NCI-H510A treated with DMSO at 0.1 percent for 48 hours (cell line): ENCODE measurements around the gene DOK3.

Experiments
- DNase-seq: peaks from one replicate; lab custom pipeline; 2025; lab: John Stamatoyannopoulos, UW

The DOK3 gene, protein sequence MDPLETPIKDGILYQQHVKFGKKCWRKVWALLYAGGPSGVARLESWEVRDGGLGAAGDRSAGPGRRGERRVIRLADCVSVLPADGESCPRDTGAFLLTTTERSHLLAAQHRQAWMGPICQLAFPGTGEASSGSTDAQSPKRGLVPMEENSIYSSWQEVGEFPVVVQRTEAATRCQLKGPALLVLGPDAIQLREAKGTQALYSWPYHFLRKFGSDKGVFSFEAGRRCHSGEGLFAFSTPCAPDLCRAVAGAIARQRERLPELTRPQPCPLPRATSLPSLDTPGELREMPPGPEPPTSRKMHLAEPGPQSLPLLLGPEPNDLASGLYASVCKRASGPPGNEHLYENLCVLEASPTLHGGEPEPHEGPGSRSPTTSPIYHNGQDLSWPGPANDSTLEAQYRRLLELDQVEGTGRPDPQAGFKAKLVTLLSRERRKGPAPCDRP

GRCh38 chr5:177509381-177509951 is at the start of gene DOK3:
Gene DOK3 (minus strand): TSS chr5:177509826. CDS start chr5:177509540, 286 bp downstream.
- no peak for DNase-seq

DNA sequence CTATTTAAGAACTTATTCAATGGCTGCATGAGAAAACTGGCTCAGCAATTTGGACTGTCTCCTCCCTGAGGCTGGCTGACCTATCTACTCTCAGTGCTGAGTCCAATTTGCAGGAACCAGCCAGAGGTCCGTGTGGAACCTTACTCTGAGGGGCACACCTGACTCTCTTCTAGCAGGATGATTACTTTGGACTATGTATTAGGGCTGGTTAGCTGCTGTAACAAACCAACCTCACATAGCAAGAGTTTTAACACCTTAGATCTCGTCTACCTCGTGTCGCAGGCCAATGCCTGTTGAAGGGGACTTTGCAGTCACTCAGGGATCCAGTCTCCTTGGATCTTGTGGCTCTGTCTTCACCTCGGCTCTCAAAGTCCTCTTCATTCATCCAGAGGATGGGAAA is 48.2 kb upstream of the DOK3 start:
- DNase-seq, result no peak

DNA sequence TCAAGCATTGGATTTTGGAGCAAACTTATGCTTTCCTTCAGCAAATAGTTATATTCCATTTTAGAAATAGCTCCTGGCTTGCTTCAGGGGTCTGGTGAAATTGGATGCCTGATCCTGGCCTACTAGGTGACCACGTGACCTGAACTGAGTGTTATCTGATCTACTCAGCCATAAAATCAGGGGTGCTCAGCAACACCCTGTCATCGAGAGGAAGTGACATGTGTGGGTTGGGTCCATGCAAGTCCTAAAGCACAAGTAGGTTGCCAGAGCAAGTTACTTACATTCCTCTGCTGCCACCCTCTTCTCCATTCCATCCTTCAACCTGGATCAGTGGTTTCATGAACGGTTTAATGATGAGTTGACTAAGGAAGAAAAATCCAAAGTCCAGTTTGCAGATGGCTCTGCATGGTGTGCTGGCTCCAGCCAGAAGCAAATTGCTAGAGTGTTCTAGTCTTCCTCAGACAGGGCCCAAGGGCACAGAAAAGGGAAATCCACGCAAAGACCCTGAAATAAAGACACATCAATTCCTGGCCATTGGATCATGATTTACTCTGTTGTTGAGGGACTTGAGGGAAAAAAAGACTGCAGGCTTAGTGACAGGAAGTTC is 47.5 kb upstream of the DOK3 start:
- peak; percentile 41 for DNase-seq

DNA sequence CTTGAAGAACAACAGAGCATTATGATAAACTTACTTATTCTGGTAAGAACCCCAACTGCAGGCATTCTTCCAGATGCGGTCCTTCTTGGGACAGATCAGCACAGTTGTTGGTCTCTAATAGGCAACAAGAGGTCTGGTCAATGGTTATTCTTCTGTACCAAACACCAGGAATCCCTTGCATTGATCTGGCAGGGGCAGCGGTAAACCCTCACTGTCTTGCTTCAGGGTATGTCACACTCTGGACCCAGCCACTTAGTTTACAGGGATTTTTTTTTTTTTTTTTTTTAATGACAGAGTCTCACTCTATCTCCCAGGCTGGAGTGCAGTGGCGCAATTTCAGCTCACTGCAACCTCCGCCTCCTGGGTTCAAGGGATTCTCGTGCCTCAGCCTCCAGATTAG is 46.0 kb upstream of the DOK3 start:
- no peak for DNase-seq

- DNase-seq, result no peak
Measured at GRCh38 chr5:177555228-177555627, 45.6 kb upstream of the DOK3 start.

- peak; percentile 77 for DNase-seq
Measured at GRCh38 chr5:177554474-177555111, 45.0 kb upstream of the DOK3 start, which contains the start of gene FAM193B. Gene FAM193B (minus strand): TSS chr5:177554563. CDS start chr5:177554458, 105 bp downstream.

- no peak for DNase-seq
Measured at GRCh38 chr5:177553671-177554429, 44.2 kb upstream of the DOK3 start.

DNA sequence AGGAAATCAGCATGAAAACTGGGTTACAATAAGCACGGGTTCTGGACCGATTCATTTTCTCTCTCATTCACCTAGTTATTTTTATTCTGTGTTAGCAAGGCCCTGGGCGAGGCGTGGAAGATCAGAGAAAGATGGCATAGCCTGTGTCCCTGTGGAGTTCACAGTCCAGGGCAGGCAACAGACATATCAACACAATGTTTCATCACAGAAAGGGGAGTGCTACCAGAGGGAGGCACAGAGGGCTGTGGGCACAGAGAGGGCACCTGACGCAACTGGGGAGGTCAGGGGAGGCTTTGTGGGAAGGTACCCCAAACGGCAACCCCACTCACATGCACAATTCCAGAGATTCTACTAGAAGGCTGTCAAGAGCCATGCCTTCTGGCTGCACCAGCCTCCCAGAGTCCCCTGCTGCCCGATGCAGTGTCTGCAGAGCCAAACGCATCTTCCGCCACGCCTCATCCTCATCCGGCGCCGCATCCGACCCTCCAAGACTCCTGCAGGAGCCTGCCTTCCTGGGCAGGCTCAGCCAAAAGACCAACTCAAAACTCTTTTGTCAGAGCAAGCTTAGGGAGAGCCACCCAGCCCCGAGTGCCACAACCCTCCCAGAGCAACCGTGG is 43.3 kb upstream of the DOK3 start:
- no peak for DNase-seq

GRCh38 chr5:177550122-177550521 is 40.5 kb upstream of the DOK3 start:
- no peak for DNase-seq

DNA sequence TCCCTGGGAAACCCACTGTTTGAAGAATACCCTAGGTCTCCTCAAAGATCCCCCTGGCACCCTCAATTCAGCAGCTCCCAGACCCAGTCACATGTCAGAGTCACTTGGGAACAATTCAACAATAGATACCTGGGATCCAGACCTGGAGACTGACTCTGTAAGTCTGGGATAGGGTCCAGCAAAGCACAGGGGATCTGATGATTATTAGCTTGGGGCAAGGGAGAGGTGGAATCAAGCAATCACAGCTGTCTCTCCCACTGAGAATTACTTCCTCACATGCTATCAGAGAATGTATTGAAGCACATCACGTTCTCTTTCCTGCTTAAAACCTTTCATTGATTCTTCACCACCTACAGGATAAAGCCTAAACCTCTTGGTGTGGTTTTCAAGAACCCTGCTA is 38.9 kb upstream of the DOK3 start:
- no peak for DNase-seq

- DNase-seq, result no peak
Measured at GRCh38 chr5:177547736-177548135, 38.1 kb upstream of the DOK3 start.

DNA sequence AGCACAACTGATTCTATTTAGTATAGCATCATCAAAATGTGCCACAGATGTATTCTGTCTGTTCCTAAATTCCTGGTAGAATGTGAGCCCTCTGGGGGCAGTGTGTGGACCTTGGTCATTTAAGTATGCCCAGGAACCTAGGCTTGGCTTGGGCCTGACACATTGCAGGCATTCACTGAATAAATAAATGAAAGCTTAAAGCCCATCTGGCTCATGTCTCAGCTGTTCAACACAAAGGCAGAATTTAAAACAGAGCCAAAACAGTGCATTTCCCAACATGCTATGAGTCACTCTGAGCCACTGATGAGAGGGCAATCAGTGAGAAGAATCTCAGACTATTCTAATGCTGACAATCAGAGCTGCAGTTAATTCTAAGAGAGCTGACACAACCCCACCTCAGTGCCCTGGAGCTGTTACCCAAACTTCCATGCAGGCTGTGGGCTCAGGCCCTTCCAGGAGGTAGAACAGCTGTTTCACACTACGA is 36.7 kb upstream of the DOK3 start:
- DNase-seq, result no peak

GRCh38 chr5:177545487-177546257 is 36.0 kb upstream of the DOK3 start:
- no peak for DNase-seq

DNA sequence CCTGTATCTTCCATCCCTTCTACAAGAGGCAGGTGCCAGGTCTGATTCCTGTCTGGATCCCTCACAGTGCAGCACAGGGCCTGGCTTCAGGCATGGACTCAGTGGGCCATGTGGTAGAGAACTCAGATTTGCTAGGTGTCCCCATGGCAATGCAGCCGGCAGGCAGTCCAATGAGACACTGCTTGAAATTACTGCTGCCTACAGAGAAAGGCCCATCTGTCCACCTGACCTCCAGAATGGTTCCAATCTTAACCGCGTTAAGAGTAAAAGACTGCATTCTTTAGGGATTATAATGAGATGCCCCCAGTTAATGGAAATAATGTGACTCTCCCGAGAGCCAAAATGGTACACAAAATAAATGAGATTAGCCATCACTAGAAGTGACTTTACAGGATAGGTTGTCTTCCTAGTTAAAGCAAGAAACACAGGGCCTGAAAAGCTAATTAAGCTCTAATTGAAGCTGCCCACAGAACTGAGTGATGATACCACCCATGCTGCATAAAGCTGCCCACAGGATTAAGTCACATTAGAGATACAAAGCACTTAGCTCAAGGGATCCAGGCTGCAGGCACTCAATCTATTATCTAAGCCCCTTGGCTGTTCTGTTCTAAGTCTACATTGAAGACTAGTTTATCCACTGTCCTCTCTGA is 33.3 kb upstream of the DOK3 start:
- no peak for DNase-seq

DNA sequence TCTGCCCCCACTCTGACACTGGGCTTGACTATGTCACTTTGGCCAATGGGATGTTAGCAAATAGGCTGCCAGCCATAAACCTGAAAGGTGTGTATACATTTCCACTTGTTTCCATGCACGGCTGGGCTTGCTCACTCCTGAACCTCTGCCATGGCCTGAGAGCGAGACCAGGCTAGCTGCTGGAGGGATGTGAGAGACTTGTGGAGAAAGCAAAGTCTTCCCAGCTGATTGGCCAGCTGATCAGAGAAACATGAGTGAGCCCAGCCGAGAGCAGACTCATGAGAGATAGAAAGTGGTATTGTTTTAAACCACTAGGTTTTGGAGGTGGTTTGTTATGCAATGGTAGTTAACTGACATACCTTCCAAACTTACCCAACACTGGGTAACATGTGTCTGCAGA is 30.8 kb upstream of the DOK3 start:
- no peak for DNase-seq

- no peak for DNase-seq
Measured at GRCh38 chr5:177539411-177539810, 29.8 kb upstream of the DOK3 start.

- no peak for DNase-seq
Measured at GRCh38 chr5:177538876-177539275, 29.2 kb upstream of the DOK3 start.

- no peak for DNase-seq
Measured at GRCh38 chr5:177537389-177538361, 28.0 kb upstream of the DOK3 start.

- no peak for DNase-seq
Measured at GRCh38 chr5:177536386-177536785, 26.8 kb upstream of the DOK3 start.
